Common myeloid progenitor, CD34-positive (primary cell): ENCODE measurements around the gene AFG1L. TPM values are rescaled to one million over a fixed set of nuclear protein-coding genes. Genes with fewer than 3 reads are reported as not detected.
A peak's percentile ranks its signal among the peaks of the same experiment; 100 is the strongest.
"Not testable (repeated sequence)": the region's sequence is repeated elsewhere in the genome, so short reads cannot be mapped to it uniquely, and the experiment has no call there.

ENCODE experiments used
- CTCF ChIA-PET: fragments of 350-600 bp; sonication (Branson Sonifier 250); formaldehyde crosslinking; loops from one replicate; lab custom pipeline; 2021; ENCODE audit warnings: antibody characterized with exemption; lab: Charles Lee
- POLR2A ChIA-PET: fragments of 350-600 bp; sonication (Branson Sonifier 250); formaldehyde crosslinking; loops from one replicate; lab custom pipeline; 2021; ENCODE audit warnings: antibody characterized with exemption; lab: Charles Lee
- DNase-seq, 3 donors: peaks; one replicate each; pipeline versions ENCODE4 v3.0.0 to v3.0.0-alpha.2; 2013
- H3K27ac ChIP-seq, 2 experiments: 1 replicate in 1 of 2; 2 replicates in 1 of 2; pipeline ENCODE4 v1.7.0; 2013; ENCODE audit warnings: inconsistent platforms in 2 of 2, low read length in 2 of 2, mild to moderate bottlenecking in 2 of 2, low read depth in 1 of 2, moderate library complexity in 1 of 2; ENCODE audit not compliant: severe bottlenecking in 2 of 2, insufficient read depth in 1 of 2, poor library complexity in 1 of 2
- H3K27me3 ChIP-seq, 5 experiments: replicated peaks in 2 of 5; 1 replicate in 3 of 5; 2 replicates in 2 of 5; pipeline versions ENCODE4 v1.6.1 to v1.7.0; 2013; ENCODE audit warnings: low read length in 4 of 5, mild to moderate bottlenecking in 2 of 5, moderate library complexity in 2 of 5, inconsistent platforms in 1 of 5; ENCODE audit not compliant: insufficient read depth in 5 of 5, control insufficient read depth in 4 of 5
- H3K36me3 ChIP-seq, 4 experiments: 1 replicate in 2 of 4; 2 replicates in 2 of 4; pipeline versions ENCODE4 v1.6.1 to v1.7.0; 2013; ENCODE audit warnings: low read length in 3 of 4, control low read depth in 1 of 4, mild to moderate bottlenecking in 1 of 4; ENCODE audit not compliant: control insufficient read depth in 4 of 4, insufficient read depth in 4 of 4
- H3K4me1 ChIP-seq, 4 experiments: 1 replicate in 3 of 4; 2 replicates in 1 of 4; pipeline versions ENCODE4 v1.6.1 to v1.7.1; 2013; ENCODE audit warnings: low read length in 3 of 4, mild to moderate bottlenecking in 3 of 4, control low read depth in 1 of 4, inconsistent platforms in 1 of 4, moderate library complexity in 1 of 4; ENCODE audit not compliant: control insufficient read depth in 4 of 4, insufficient read depth in 4 of 4; ENCODE audit errors: control extremely low read depth in 1 of 4
- H3K4me3 ChIP-seq, 7 experiments: 1 replicate in 4 of 7; 2 replicates in 3 of 7; pipeline versions ENCODE4 v1.5.1 to v1.7.0; 2013; ENCODE audit warnings: mild to moderate bottlenecking in 7 of 7, low read length in 6 of 7, moderate library complexity in 6 of 7, inconsistent platforms in 2 of 7, low read depth in 2 of 7, control low read depth in 1 of 7; ENCODE audit not compliant: insufficient read depth in 4 of 7, control insufficient read depth in 1 of 7; ENCODE audit errors: extremely low read depth in 1 of 7
- H3K9me3 ChIP-seq, 5 experiments: 1 replicate in 4 of 5; 2 replicates in 1 of 5; pipeline versions ENCODE4 v1.6.1 to v1.7.1; 2013; ENCODE audit warnings: low read length in 4 of 5, mild to moderate bottlenecking in 2 of 5, inconsistent platforms in 1 of 5, low read depth in 1 of 5, moderate library complexity in 1 of 5; ENCODE audit not compliant: control insufficient read depth in 4 of 5, insufficient read depth in 2 of 5; ENCODE audit errors: control extremely low read depth in 1 of 5
- WGBS: methylation state at CpG from one replicate; pipeline ENCODE4 v1.1.5; 2013; ENCODE audit not compliant: insufficient coverage; 5-methylcytosine and 5-hydroxymethylcytosine counted together
- polyA plus RNA-seq: library from polyadenylated mRNA; unstranded; fragments of 120-200 nt; gene quantifications from one replicate; pipeline ENCODE4 v1.2.1, GENCODE V29; 2013

The AFG1L gene
- 4.9 TPM for polyA plus RNA-seq

GRCh38 chr6:108294727-108295625, at the start of gene AFG1L:
Gene AFG1L (plus strand): TSS chr6:108295054. CDS start chr6:108295080, 26 bp downstream.
- DNase-seq, result peak; percentile 90 to 94 (median 90)
- H3K36me3 ChIP-seq, result no peaks in the 10 kb centered on the region
- 2% methylated on average over 40 of the region's 46 CpGs for WGBS
- H3K4me3 ChIP-seq, result peak within 1 kb of the TSS; percentile 63 to 98 (median 84)
- H3K27ac ChIP-seq, result peak within 1 kb of the TSS; percentile 90 to 96
- H3K9me3 ChIP-seq, result no peaks in the 10 kb centered on the region
- POLR2A ChIA-PET, result interaction anchor here (1.9 kb wide), 1 partner anchor 34 kb away, joined by 7 read pairs; the partner anchor contains the start of gene SNX3
- no peaks in the 10 kb centered on the region for H3K27me3 ChIP-seq
- CTCF ChIA-PET, result interaction anchor here (1.0 to 1.3 kb wide), 3 partner anchors 31 to 197 kb away, joined by 3 read pairs; no protein-coding TSS in a partner anchor
- H3K4me1 ChIP-seq, result peaks cover 7 to 22% (median 13%) of the 10 kb centered on the region in 4 experiments

- Histone ChIP-seq H3K9me3 (peaks cover 2 to 12% (median 4%) of the 10 kb centered on the region in 5 experiments), H3K36me3 (peaks cover 6 to 26% (median 16%) of the 10 kb centered on the region in 4 experiments)
- H3K27ac ChIP-seq, H3K4me1 ChIP-seq, CTCF ChIA-PET, H3K4me3 ChIP-seq, H3K27me3 ChIP-seq, DNase-seq, POLR2A ChIA-PET: not testable (repeated sequence)
- WGBS, result 100% methylated on average over 4 of the region's 7 CpGs
These were observed 49.8 kb upstream of the AFG1L start for GRCh38 chr6:108245095-108245494.

- WGBS, result no CpG with 5 or more reads among the region's 1 CpG
- CTCF ChIA-PET, result interaction anchor here (1.0 to 5.4 kb wide), 4 partner anchors 12 to 245 kb away, joined by 4 to 32 read pairs (median 4); partner anchors contain the start of gene SNX3
- POLR2A ChIA-PET, result no interaction called here
- DNase-seq, result no peak
- Histone ChIP-seq H3K27ac (no peak overlapping the region), H3K4me1 (peaks cover 3 to 25% (median 13%) of the 10 kb centered on the region in 4 experiments), H3K9me3 (peaks cover 0 to 3% (median 0%) of the 10 kb centered on the region in 5 experiments), H3K4me3 (no peak overlapping the region), H3K36me3 (peaks cover 4 to 16% (median 14%) of the 10 kb centered on the region in 4 experiments), H3K27me3 (no peaks in the 10 kb centered on the region)
These were observed 46.8 kb upstream of the AFG1L start for GRCh38 chr6:108247965-108248536.

GRCh38 chr6:108250240-108250866, 44.5 kb upstream of the AFG1L start:
- ChIA-PET POLR2A (no interaction called here), CTCF (interaction anchor here (1.1 to 5.4 kb wide), 4 partner anchors 10 to 243 kb away, joined by 3 to 32 read pairs (median 5); partner anchors contain the start of genes NR2E1 and SNX3)
- Histone ChIP-seq H3K4me1 (peaks cover 8 to 31% (median 23%) of the 10 kb centered on the region in 4 experiments), H3K27ac (no peak overlapping the region), H3K36me3 (peaks cover 3 to 16% (median 11%) of the 10 kb centered on the region in 4 experiments), H3K4me3 (no peak overlapping the region), H3K9me3 (no peaks in the 10 kb centered on the region), H3K27me3 (no peaks in the 10 kb centered on the region)
- DNase-seq, result peak; percentile 49 to 66 (median 65)
- WGBS, result no CpG with 5 or more reads among the region's 2 CpGs

- no peak overlapping the region for H3K27ac ChIP-seq
- POLR2A ChIA-PET, result no interaction called here
- WGBS, result no CpG with 5 or more reads among the region's 2 CpGs
These were observed 43.6 kb upstream of the AFG1L start for GRCh38 chr6:108251252-108251651.

DNA sequence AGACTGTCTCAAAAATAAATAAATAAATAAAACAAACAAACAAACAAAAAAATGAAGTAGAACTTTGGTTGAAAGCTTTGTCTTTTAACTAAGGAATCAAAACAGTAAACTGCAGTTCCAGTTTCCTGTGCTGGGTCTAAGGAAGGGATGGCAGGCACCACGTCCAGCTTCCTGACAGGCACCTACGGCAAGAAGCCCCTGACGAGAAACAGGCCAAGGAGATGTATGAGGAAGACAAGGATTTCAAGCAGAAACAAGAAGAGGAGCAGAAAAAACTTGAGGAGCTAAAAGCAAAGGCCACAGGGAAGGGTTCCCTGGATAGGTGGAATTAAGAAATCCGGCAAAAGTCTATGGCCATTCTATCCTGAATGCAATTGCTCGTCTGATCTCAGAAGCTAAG, 42.8 kb upstream of the AFG1L start:
- H3K27me3 ChIP-seq, result no peaks in the 10 kb centered on the region
- no peak overlapping the region for H3K27ac ChIP-seq
- 97% methylated on average over 5 of the region's 5 CpGs for WGBS
- ChIA-PET POLR2A (no interaction called here), CTCF (interaction anchor here (0.6 to 5.4 kb wide), 8 partner anchors 11 to 1225 kb away, joined by 3 to 32 read pairs (median 3); partner anchors contain the start of genes AFG1L and NR2E1)
- no peaks in the 10 kb centered on the region for H3K9me3 ChIP-seq
- peaks cover 12 to 29% (median 19%) of the 10 kb centered on the region in 4 experiments for H3K4me1 ChIP-seq
- peaks cover 3 to 21% (median 10%) of the 10 kb centered on the region in 4 experiments for H3K36me3 ChIP-seq
- H3K4me3 ChIP-seq, result no peak overlapping the region
- no peak for DNase-seq

More at GRCh38 chr6:108251252-108251651, 43.6 kb upstream of the AFG1L start:
- H3K27me3 ChIP-seq, result no peaks in the 10 kb centered on the region
- peak in 1 of 3 donors; percentile 49 for DNase-seq
- H3K4me3 ChIP-seq, result peak overlapping the region in 1 of 7 experiments; percentile 13
- H3K4me1 ChIP-seq, result peaks cover 8 to 31% (median 23%) of the 10 kb centered on the region in 4 experiments
- H3K9me3 ChIP-seq, result no peaks in the 10 kb centered on the region
- H3K36me3 ChIP-seq, result peaks cover 3 to 17% (median 12%) of the 10 kb centered on the region in 4 experiments
- CTCF ChIA-PET, result interaction anchor here (0.7 to 5.4 kb wide), 8 partner anchors 9 to 242 kb away, joined by 3 to 32 read pairs (median 3); partner anchors contain the start of genes AFG1L, NR2E1 and SNX3
